H9 (cell line): ENCODE data around the gene GRIK1. TPM values are rescaled to one million over a fixed set of nuclear protein-coding genes. Genes with fewer than 3 reads are reported as not detected.

Experiments
- DNase-seq: peaks from one replicate; pipeline ENCODE4 v3.0.0-alpha.2; 2017
- H2AFZ ChIP-seq: one replicate; pipeline ENCODE4 v1.6.1; 2013; ENCODE audit warnings: mild to moderate bottlenecking, low read length, control low read depth, moderate library complexity
- H2AK5ac ChIP-seq: 2 replicates; pipeline ENCODE4 v1.6.1; 2013; ENCODE audit warnings: low read length, control low read depth, mixed read lengths; ENCODE audit not compliant: insufficient read length
- H2BK120ac ChIP-seq: one replicate; pipeline ENCODE4 v1.6.1; 2013; ENCODE audit warnings: low read depth, mild to moderate bottlenecking, low read length, control low read depth, inconsistent platforms; ENCODE audit not compliant: poor library complexity, severe bottlenecking
- H2BK12ac ChIP-seq: 2 replicates; pipeline ENCODE4 v1.6.1; 2013; ENCODE audit warnings: low read length, control low read depth, mixed read lengths, low read depth; ENCODE audit not compliant: insufficient read length
- H2BK15ac ChIP-seq: 2 replicates; pipeline ENCODE4 v1.6.1; 2013; ENCODE audit warnings: low read depth, low read length, control low read depth
- H2BK20ac ChIP-seq: one replicate; pipeline ENCODE4 v1.6.1; 2013; ENCODE audit warnings: low read depth, mild to moderate bottlenecking, low read length, control low read depth, inconsistent platforms; ENCODE audit not compliant: poor library complexity, severe bottlenecking
- H2BK5ac ChIP-seq: 2 replicates; pipeline ENCODE4 v1.6.1; 2013; ENCODE audit warnings: low read length, control low read depth, mixed read lengths; ENCODE audit not compliant: insufficient read length
- H3K14ac ChIP-seq: 2 replicates; pipeline ENCODE4 v1.6.1; 2013; ENCODE audit warnings: low read length, control low read depth; ENCODE audit not compliant: insufficient read depth
- H3K18ac ChIP-seq: 2 replicates; pipeline ENCODE4 v1.6.1; 2013; ENCODE audit warnings: low read depth, mild to moderate bottlenecking, mixed read lengths, low read length, control low read depth; ENCODE audit not compliant: insufficient read length
- H3K23ac ChIP-seq: 2 replicates; pipeline ENCODE4 v1.6.1; 2013; ENCODE audit warnings: low read length, control low read depth, mixed read lengths, low read depth; ENCODE audit not compliant: insufficient read length
- H3K23me2 ChIP-seq: 2 replicates; pipeline ENCODE4 v1.6.1; 2013; ENCODE audit warnings: low read depth, mild to moderate bottlenecking, mixed read lengths, low read length, control low read depth; ENCODE audit not compliant: insufficient read length, poor library complexity, severe bottlenecking
- H3K27ac ChIP-seq: 2 replicates; pipeline ENCODE4 v1.5.1; 2013; ENCODE audit warnings: low read length, control low read depth, mixed read lengths, low read depth; ENCODE audit not compliant: insufficient read length
- H3K27me3 ChIP-seq: 2 replicates; pipeline ENCODE4 v1.6.1; 2013; ENCODE audit warnings: low read length, control low read depth, inconsistent platforms; ENCODE audit not compliant: insufficient read depth
- H3K4ac ChIP-seq: 2 replicates; pipeline ENCODE4 v1.6.1; 2013; ENCODE audit warnings: low read depth, mild to moderate bottlenecking, control low read depth, inconsistent platforms, low read length, moderate library complexity
- H3K4me1 ChIP-seq: 2 replicates; pipeline ENCODE4 v1.6.1; 2013; ENCODE audit warnings: low read length, control low read depth, inconsistent platforms; ENCODE audit not compliant: insufficient read depth
- H3K4me2 ChIP-seq: 2 replicates; pipeline ENCODE4 v1.6.1; 2013; ENCODE audit warnings: low read length, control low read depth, mixed read lengths; ENCODE audit not compliant: insufficient read length, insufficient read depth
- H3K56ac ChIP-seq: 2 replicates; pipeline ENCODE4 v1.6.1; 2013; ENCODE audit warnings: low read depth, mild to moderate bottlenecking, mixed read lengths, low read length, control low read depth; ENCODE audit not compliant: insufficient read length
- H3K79me1 ChIP-seq: 2 replicates; pipeline ENCODE4 v1.6.1; 2013; ENCODE audit warnings: low read depth, mild to moderate bottlenecking, moderate library complexity, low read length, control low read depth, inconsistent platforms; ENCODE audit not compliant: insufficient read depth, poor library complexity, severe bottlenecking
- H3K79me2 ChIP-seq: 2 replicates; pipeline ENCODE4 v1.6.1; 2013; ENCODE audit warnings: low read length, control low read depth, inconsistent platforms; ENCODE audit not compliant: insufficient read depth
- H3K9ac ChIP-seq: 2 replicates; pipeline ENCODE4 v1.6.1; 2013; ENCODE audit warnings: low read length, control low read depth, mixed read lengths; ENCODE audit not compliant: insufficient read length; ENCODE audit errors: extremely low read depth
- H3K9me3 ChIP-seq: one replicate; pipeline ENCODE4 v1.6.1; 2013; ENCODE audit warnings: low read depth, low read length, inconsistent platforms; ENCODE audit not compliant: control insufficient read depth
- H3T11ph ChIP-seq: one replicate; pipeline ENCODE4 v1.6.1; 2013; ENCODE audit warnings: mild to moderate bottlenecking, low read length, control low read depth, inconsistent platforms
- H4K20me1 ChIP-seq: one replicate; pipeline ENCODE4 v1.6.1; 2013; ENCODE audit not compliant: control insufficient read depth, insufficient read length, insufficient read depth
- H4K5ac ChIP-seq: 2 replicates; pipeline ENCODE4 v1.6.1; 2013; ENCODE audit warnings: low read depth, mild to moderate bottlenecking, mixed read lengths, low read length, control low read depth; ENCODE audit not compliant: insufficient read length
- H4K8ac ChIP-seq: replicated peaks from 2 replicates; pipeline ENCODE4 v1.6.1; 2013; ENCODE audit warnings: low read length, control low read depth, mixed read lengths, low read depth; ENCODE audit not compliant: insufficient read length
- H4K91ac ChIP-seq: 2 replicates; pipeline ENCODE4 v1.6.1; 2013; ENCODE audit warnings: low read depth, mild to moderate bottlenecking, moderate library complexity, mixed read lengths, low read length, control low read depth; ENCODE audit not compliant: insufficient read length
- H3K27ac Mint-ChIP-seq, 3 experiments: 2 replicates in 2 of 3; 3 replicates in 1 of 3; pipeline ENCODE4 v1.8.0; 2020 to 2021; ENCODE audit warnings: mixed read lengths in 3 of 3, mild to moderate bottlenecking in 1 of 3, moderate library complexity in 1 of 3
- H3K27me3 Mint-ChIP-seq: 2 replicates; pipeline ENCODE4 v1.8.0; 2021; ENCODE audit warnings: low read depth, mild to moderate bottlenecking, moderate library complexity, mixed read lengths
- H3K36me3 Mint-ChIP-seq, 3 experiments: 2 replicates in 2 of 3; 3 replicates in 1 of 3; pipeline ENCODE4 v1.8.0; 2020 to 2021; ENCODE audit warnings: low read depth in 3 of 3, mixed read lengths in 3 of 3; ENCODE audit not compliant: insufficient read depth in 1 of 3
- H3K4me1 Mint-ChIP-seq, 2 experiments: 2 replicates each; pipeline ENCODE4 v1.8.0; 2020; ENCODE audit warnings: mixed read lengths in 2 of 2
- H3K4me3 Mint-ChIP-seq, 2 experiments: 2 replicates in 1 of 2; 3 replicates in 1 of 2; pipeline ENCODE4 v1.8.0; 2020 to 2021; ENCODE audit warnings: mild to moderate bottlenecking in 2 of 2, mixed read lengths in 2 of 2, moderate library complexity in 1 of 2
- H3K9me3 Mint-ChIP-seq, 2 experiments: 2 replicates in 1 of 2; 3 replicates in 1 of 2; pipeline ENCODE4 v1.8.0; 2020; ENCODE audit warnings: mild to moderate bottlenecking in 2 of 2, mixed read lengths in 2 of 2, moderate library complexity in 1 of 2
- CTCF ChIP-seq: fragments of 200-600 bp; sonication (generic); conservative IDR thresholded peaks from 3 replicates; pipeline ENCODE4 v1.8.0; 2021; ENCODE audit warnings: antibody characterized with exemption, mild to moderate bottlenecking
- WGBS: extraction: QIAGEN DNeasy Blood & Tissue Kit; methylation state at CpG from one replicate; pipeline ENCODE4 v1.1.7; 2013; ENCODE audit warnings: missing lambda C conversion rate, low lambda C conversion rate, mixed read lengths; ENCODE audit not compliant: insufficient read length; ENCODE audit errors: extremely low coverage; 5-methylcytosine and 5-hydroxymethylcytosine counted together
- total RNA-seq: library from RNA; stranded (reverse); gene quantifications from 2 replicates; pipeline ENCODE4 v1.2.1, GENCODE V29; 2021

GRIK1 gene
- total RNA-seq, 1 experiment from 2014 or later = not detected

GRCh38 chr21:29973258-29973657, 33.5 kb upstream of the GRIK1 start:
- TF ChIP-seq CTCF = no peak
- no peaks in the 10 kb centered on the region for H3K4me1 ChIP-seq
- no peak overlapping the region for H4K91ac ChIP-seq
- no peak overlapping the region for H2BK15ac ChIP-seq
- no peak overlapping the region for H2BK5ac ChIP-seq
- H3T11ph ChIP-seq = no peak overlapping the region
- H3K9me3 Mint-ChIP-seq = no peaks in the 10 kb centered on the region
- H3K4me3 Mint-ChIP-seq = no peak overlapping the region
- H3K9me3 ChIP-seq = no peaks in the 10 kb centered on the region
- no peaks in the 10 kb centered on the region for H3K79me1 ChIP-seq
- no peaks in the 10 kb centered on the region for H4K20me1 ChIP-seq
- no peak overlapping the region for H3K23ac ChIP-seq
- DNase-seq = no peak
- H2BK12ac ChIP-seq = no peak overlapping the region
- no peak overlapping the region for H3K4me2 ChIP-seq
- H3K9ac ChIP-seq = no peak overlapping the region
- H3K27ac Mint-ChIP-seq = no peak overlapping the region
- H3K23me2 ChIP-seq = no peaks in the 10 kb centered on the region
- H3K27me3 ChIP-seq = no peaks in the 10 kb centered on the region; the same call in 1 of the 2 replicates
- no peak overlapping the region for H2AFZ ChIP-seq
- H3K4ac ChIP-seq = no peak overlapping the region
- no peak overlapping the region for H2BK120ac ChIP-seq
- H3K18ac ChIP-seq = no peak overlapping the region
- H3K56ac ChIP-seq = no peak overlapping the region
- no CpG with 5 or more reads among the region's 3 CpGs for WGBS
- no peaks in the 10 kb centered on the region; a peak in 1 of 7 replicates for H3K36me3 Mint-ChIP-seq
- no peaks in the 10 kb centered on the region for H3K27me3 Mint-ChIP-seq
- no peak overlapping the region for H3K27ac ChIP-seq
- H2AK5ac ChIP-seq = no peak overlapping the region
- no peak overlapping the region for H3K14ac ChIP-seq
- no peaks in the 10 kb centered on the region for H3K79me2 ChIP-seq
- no peak overlapping the region for H4K5ac ChIP-seq
- H2BK20ac ChIP-seq = no peak overlapping the region
- H4K8ac ChIP-seq = no peak overlapping the region
- peaks cover 0 to 8% of the 10 kb centered on the region in 2 experiments; a peak in 3 of 4 replicates for H3K4me1 Mint-ChIP-seq
